ENCODE results near the gene AZU1. TPM values are rescaled to one million over a fixed set of nuclear protein-coding genes. Genes with fewer than 3 reads are reported as not detected.

AZU1 gene
- total RNA-seq, 2 experiments from 2014 or later, result not detected

- Mint-ChIP-seq H3K36me3 (ENCODE audit: low read depth) (no peaks in the 10 kb centered on the region), H3K27ac (no peak overlapping the region), H3K4me1 (ENCODE audit: low read depth) (no peaks in the 10 kb centered on the region), H3K9me3 (no peaks in the 10 kb centered on the region), H3K27me3 (peaks cover 3% of the 10 kb centered on the region), H3K4me3 (no peak overlapping the region)
- POLR2A ChIA-PET, result no interaction called here
- intact Hi-C loops (cut with micrococcal nuclease), result no loop called here
- TF ChIP-seq CTCF (IDR thresholded peaks at IDR 0.05), result no peak
- CTCF ChIA-PET, result no interaction called here
- ATAC-seq, result no peak
- no peak for DNase-seq
Measured at GRCh38 chr19:782878-783668, 44.6 kb upstream of the AZU1 start.

- ChIA-PET CTCF (interaction anchor here (0.8 kb wide), 1 partner anchor 14 kb away, joined by 3 read pairs; no protein-coding TSS in a partner anchor), POLR2A (no interaction called here)
- no peak for ATAC-seq
- peaks cover 2% of the 10 kb centered on the region for H3K27me3 Mint-ChIP-seq
- H3K4me1 Mint-ChIP-seq (ENCODE audit: low read depth), result no peaks in the 10 kb centered on the region
- no peak for TF ChIP-seq CTCF (IDR thresholded peaks at IDR 0.05)
- no peaks in the 10 kb centered on the region for H3K9me3 Mint-ChIP-seq
- no peak overlapping the region for H3K27ac Mint-ChIP-seq
- no peak for DNase-seq
- intact Hi-C loops (cut with micrococcal nuclease), result no loop called here
- H3K4me3 Mint-ChIP-seq, result no peak overlapping the region
- no peaks in the 10 kb centered on the region for H3K36me3 Mint-ChIP-seq (ENCODE audit: low read depth)
Measured at GRCh38 chr19:784541-784940, 43.1 kb upstream of the AZU1 start.

DNA sequence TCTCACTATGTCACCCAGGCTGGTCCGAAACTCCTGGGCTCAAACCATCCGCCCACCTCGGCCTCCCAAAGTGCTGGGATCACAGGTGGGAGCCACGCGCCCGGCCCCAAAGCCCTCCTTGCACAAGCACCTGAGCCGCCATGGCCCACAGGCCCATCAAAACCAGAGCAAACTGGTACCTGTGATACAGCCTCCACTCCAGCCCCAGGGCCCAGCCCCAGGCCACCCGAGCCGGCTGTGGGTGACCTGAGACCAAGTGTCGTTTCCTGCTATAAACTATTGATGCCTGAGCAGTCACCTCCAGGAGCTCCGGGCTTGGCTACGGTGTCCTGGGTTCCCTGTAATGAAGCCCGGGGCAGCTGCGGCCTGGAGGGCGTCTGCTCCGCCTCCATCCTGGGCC is 40.1 kb upstream of the AZU1 start:
- TF ChIP-seq CTCF (IDR thresholded peaks at IDR 0.05), result no peak
- Mint-ChIP-seq H3K27me3 (peaks cover 2% of the 10 kb centered on the region), H3K27ac (no peak overlapping the region), H3K4me1 (ENCODE audit: low read depth) (no peaks in the 10 kb centered on the region), H3K9me3 (no peaks in the 10 kb centered on the region), H3K36me3 (ENCODE audit: low read depth) (no peaks in the 10 kb centered on the region), H3K4me3 (no peak overlapping the region)
- intact Hi-C loops (cut with micrococcal nuclease), result no loop called here
- CTCF ChIA-PET, result no interaction called here
- no peak for DNase-seq
- ATAC-seq, result no peak
- POLR2A ChIA-PET, result no interaction called here

GRCh38 chr19:788686-788982 is 39.0 kb upstream of the AZU1 start:
- ATAC-seq, result no peak
- Mint-ChIP-seq H3K9me3 (no peaks in the 10 kb centered on the region), H3K36me3 (ENCODE audit: low read depth) (no peaks in the 10 kb centered on the region), H3K4me3 (no peak overlapping the region), H3K27me3 (peaks cover 2% of the 10 kb centered on the region), H3K4me1 (ENCODE audit: low read depth) (no peaks in the 10 kb centered on the region), H3K27ac (no peak overlapping the region)
- DNase-seq, result no peak
- intact Hi-C loops (cut with micrococcal nuclease), result no loop called here
- no peak for TF ChIP-seq CTCF (IDR thresholded peaks at IDR 0.05)
- CTCF ChIA-PET, result no interaction called here
- POLR2A ChIA-PET, result no interaction called here

- Mint-ChIP-seq H3K4me3 (no peak overlapping the region), H3K27me3 (peaks cover 2% of the 10 kb centered on the region), H3K4me1 (ENCODE audit: low read depth) (no peaks in the 10 kb centered on the region), H3K9me3 (no peaks in the 10 kb centered on the region), H3K27ac (no peak overlapping the region), H3K36me3 (ENCODE audit: low read depth) (no peaks in the 10 kb centered on the region)
- ChIA-PET POLR2A (interaction anchor here (1.3 kb wide), 1 partner anchor 16 kb away, joined by 3 read pairs; no protein-coding TSS in a partner anchor), CTCF (no interaction called here)
- no peak for DNase-seq
- no peak for ATAC-seq
- no peak for TF ChIP-seq CTCF (IDR thresholded peaks at IDR 0.05)
- intact Hi-C loops (cut with micrococcal nuclease), result no loop called here
Measured at GRCh38 chr19:788983-789700, 38.5 kb upstream of the AZU1 start.

All from activated CD8-positive, alpha-beta T cell treated with anti-CD3 and anti-CD28 coated beads for 36 hours (primary cell).